AG04449 (cell line): ENCODE results near the gene DLGAP1.

Experiments used
- CTCF ChIA-PET: fragments of 350-600 bp; formaldehyde crosslinking; extraction: SDS; loops from one replicate; lab custom pipeline; 2021; ENCODE audit warnings: antibody characterized with exemption; lab: Yijun Ruan, JAX
- POLR2A ChIA-PET: fragments of 400-600, 350-600 bp; formaldehyde crosslinking; extraction: SDS; loops from one replicate; lab custom pipeline; 2020; ENCODE audit warnings: antibody characterized with exemption, inconsistent platforms; lab: Yijun Ruan, JAX
- DNase-seq: peaks from one replicate; pipeline ENCODE4 v3.0.0-alpha.2; 2010; ENCODE audit warnings: low read depth, low spot score
- H3K4me3 ChIP-seq: 2 replicates; pipeline ENCODE4 v1.5.1; 2011; ENCODE audit warnings: low read depth, mild to moderate bottlenecking, control low read depth, low read length
- CTCF ChIP-seq: IDR thresholded peaks from one replicate; pipeline ENCODE4 v1.5.1; 2011; ENCODE audit warnings: mild to moderate bottlenecking, moderate library complexity, low read length, control low read depth, inconsistent platforms; ENCODE audit not compliant: insufficient read depth; ENCODE audit errors: missing control alignments

DLGAP1 gene

GRCh38 chr18:3796434-3796833 lies 658.7 kb downstream of the DLGAP1 start:
- CTCF ChIA-PET: interaction anchor here (1.5 kb wide), 1 partner anchor 72 kb away, joined by 3 read pairs; no protein-coding TSS in a partner anchor
- no peak for TF ChIP-seq CTCF
- POLR2A ChIA-PET: no interaction called here
- DNase-seq: no peak
- H3K4me3 ChIP-seq: no peak overlapping the region

GRCh38 chr18:3794537-3795348 lies 660.4 kb downstream of the DLGAP1 start:
- peak; percentile 96 for DNase-seq
- H3K4me3 ChIP-seq: no peak overlapping the region
- ChIA-PET CTCF (interaction anchor here (1.5 to 2.7 kb wide), 4 partner anchors 23 to 205 kb away, joined by 3 to 19 read pairs (median 6); no protein-coding TSS in a partner anchor), POLR2A (interaction anchor here (0.6 to 1.1 kb wide), 2 partner anchors 20 to 543 kb away, joined by 3 to 4 read pairs; no protein-coding TSS in a partner anchor)
- TF ChIP-seq CTCF: no peak

GRCh38 chr18:3793545-3793944 lies 661.6 kb downstream of the DLGAP1 start:
- CTCF ChIA-PET: interaction anchor here (1.6 to 2.7 kb wide), 4 partner anchors 22 to 205 kb away, joined by 5 to 19 read pairs (median 6); no protein-coding TSS in a partner anchor
- H3K4me3 ChIP-seq: no peak overlapping the region
- TF ChIP-seq CTCF: no peak
- DNase-seq: no peak
- POLR2A ChIA-PET: interaction anchor here (1.1 kb wide), 1 partner anchor 21 kb away, joined by 4 read pairs; no protein-coding TSS in a partner anchor

- CTCF ChIA-PET: interaction anchor here (1.6 to 2.7 kb wide), 4 partner anchors 22 to 206 kb away, joined by 5 to 19 read pairs (median 6); no protein-coding TSS in a partner anchor
- no peak for DNase-seq
- H3K4me3 ChIP-seq: no peak overlapping the region
- POLR2A ChIA-PET: no interaction called here
- no peak for TF ChIP-seq CTCF
These were observed 662.0 kb downstream of the DLGAP1 start for GRCh38 chr18:3793111-3793510.

- DNase-seq: no peak
- TF ChIP-seq CTCF: no peak
- ChIA-PET CTCF (interaction anchor here (1.6 to 2.1 kb wide), 4 partner anchors 21 to 206 kb away, joined by 5 to 13 read pairs (median 6); no protein-coding TSS in a partner anchor), POLR2A (no interaction called here)
- H3K4me3 ChIP-seq: no peak overlapping the region
These were observed 662.4 kb downstream of the DLGAP1 start for GRCh38 chr18:3792711-3793110.

GRCh38 chr18:3791238-3791637 lies 663.9 kb downstream of the DLGAP1 start:
- no peak overlapping the region for H3K4me3 ChIP-seq
- POLR2A ChIA-PET: no interaction called here
- no peak for DNase-seq
- CTCF ChIA-PET: interaction anchor here (2.1 kb wide), 1 partner anchor 20 kb away, joined by 13 read pairs; no protein-coding TSS in a partner anchor
- TF ChIP-seq CTCF: no peak
